Measurements from ENCODE around the gene COQ10A.

The COQ10A gene

GRCh38 chr12:56296295-56296694 is 29.6 kb downstream of the COQ10A start:
- H3K4me3 ChIP-seq = peak overlapping the region in 4 of 10 experiments; percentile 19 to 28 (median 25); a peak in 4 of 20 replicates
- TF ChIP-seq Cebpa-rat (IDR thresholded peaks at IDR 0.05) = peak in 1 of 11 experiments; percentile 56; a peak in 2 of 22 replicates
- H3K27ac ChIP-seq = peak overlapping the region in 8 of 11 experiments; percentile 9 to 94 (median 52); a peak in 13 of 22 replicates
- peak overlapping the region in 8 of 11 experiments; percentile 5 to 61 (median 48); a peak in 13 of 22 replicates for H3K9ac ChIP-seq
- H3K9me3 ChIP-seq (replicated peaks in 1 of 11) = no peaks in the 10 kb centered on the region
- peaks cover 41 to 53% (median 44%) of the 10 kb centered on the region in 10 experiments for H3K4me1 ChIP-seq
- no peaks in the 10 kb centered on the region for H3K27me3 ChIP-seq
- peaks cover 49 to 88% (median 79%) of the 10 kb centered on the region in 11 experiments; a peak in 21 of 22 replicates for H4K20me1 ChIP-seq
- H3K36me3 ChIP-seq = peaks cover 38 to 79% (median 67%) of the 10 kb centered on the region in 11 experiments
- H3K4me2 ChIP-seq = peak overlapping the region; percentile 87 to 98 (median 94)

GRCh38 chr12:56297400-56297799 is 30.7 kb downstream of the COQ10A start:
- peaks cover 40 to 77% (median 68%) of the 10 kb centered on the region in 11 experiments; a peak in 21 of 22 replicates for H4K20me1 ChIP-seq
- H3K4me2 ChIP-seq = peak overlapping the region; percentile 87 to 98 (median 94)
- TF ChIP-seq Cebpa-rat (IDR thresholded peaks at IDR 0.05) = no peak
- H3K27me3 ChIP-seq = no peaks in the 10 kb centered on the region
- H3K4me1 ChIP-seq = peaks cover 48 to 57% (median 53%) of the 10 kb centered on the region in 10 experiments
- peak overlapping the region in 8 of 11 experiments; percentile 14 to 94 (median 88); a peak in 11 of 22 replicates for H3K27ac ChIP-seq
- no peaks in the 10 kb centered on the region for H3K9me3 ChIP-seq (replicated peaks in 1 of 11)
- peak overlapping the region in 5 of 11 experiments; percentile 4 to 91 (median 36); a peak in 7 of 22 replicates for H3K9ac ChIP-seq
- H3K36me3 ChIP-seq = peaks cover 27 to 76% (median 60%) of the 10 kb centered on the region in 11 experiments
- H3K4me3 ChIP-seq = peak overlapping the region in 9 of 10 experiments; percentile 15 to 96 (median 85); a peak in 10 of 20 replicates

DNA sequence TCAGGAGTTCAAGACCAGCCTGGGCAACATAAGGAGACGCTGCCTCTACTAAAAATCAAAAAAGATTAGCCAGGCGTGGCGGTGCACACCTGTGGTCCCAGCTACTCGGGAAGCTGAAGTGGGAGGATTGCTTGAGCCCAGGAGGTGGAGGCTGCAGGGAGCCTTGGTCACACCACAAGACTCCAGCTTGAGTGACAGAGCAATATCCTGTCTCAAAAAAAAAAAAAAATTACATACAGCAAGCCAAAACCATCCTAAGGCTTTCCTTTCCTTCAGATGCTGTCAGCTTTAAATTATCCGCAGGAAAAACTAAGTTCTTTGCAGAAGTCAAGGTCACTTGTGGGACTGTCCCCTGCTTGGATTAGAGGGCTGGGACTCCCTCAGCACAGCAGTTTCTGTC is 32.1 kb downstream of the COQ10A start:
- Histone ChIP-seq H3K27ac (peak overlapping the region in 10 of 11 experiments; percentile 87 to 94 (median 90); a peak in 18 of 22 replicates), H4K20me1 (peaks cover 28 to 62% (median 54%) of the 10 kb centered on the region in 11 experiments; a peak in 21 of 22 replicates), H3K9ac (peak overlapping the region; percentile 87 to 96 (median 92)), H3K36me3 (peaks cover 18 to 75% (median 53%) of the 10 kb centered on the region in 11 experiments), H3K4me1 (peaks cover 51 to 67% (median 61%) of the 10 kb centered on the region in 10 experiments), H3K9me3 (replicated peaks in 1 of 11) (no peaks in the 10 kb centered on the region), H3K4me2 (peak overlapping the region; percentile 87 to 98 (median 94)), H3K27me3 (no peaks in the 10 kb centered on the region), H3K4me3 (peak overlapping the region; percentile 73 to 96 (median 86))
- no peak for TF ChIP-seq Cebpa-rat (IDR thresholded peaks at IDR 0.05)

DNA sequence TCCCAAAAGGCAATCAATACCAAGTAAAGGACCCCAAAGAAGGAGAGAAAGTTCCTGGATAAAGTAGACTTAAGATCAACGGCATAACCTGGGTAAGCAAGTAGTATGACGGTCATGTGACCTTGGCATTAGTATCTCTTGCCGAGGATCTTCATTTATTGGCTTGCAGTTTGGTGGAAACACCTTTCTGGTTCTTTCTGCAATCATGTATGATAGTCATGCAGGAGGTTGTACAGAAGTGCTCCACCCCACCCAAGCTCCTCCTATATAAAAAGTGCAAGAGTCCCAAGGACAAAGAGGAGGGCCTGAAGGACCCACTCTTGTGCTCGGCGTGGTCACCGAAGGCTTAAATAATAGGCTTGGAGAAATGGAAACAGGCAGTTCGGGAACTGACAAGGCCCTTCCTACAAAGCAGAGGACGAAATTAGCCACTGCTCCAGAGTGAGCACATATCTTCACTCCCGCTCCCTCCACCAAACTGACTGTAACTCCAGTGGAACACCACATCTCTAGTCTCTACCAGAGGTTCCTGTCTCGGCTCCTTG is 32.6 kb downstream of the COQ10A start:
- no peaks in the 10 kb centered on the region for H3K27me3 ChIP-seq
- peaks cover 18 to 75% (median 53%) of the 10 kb centered on the region in 11 experiments for H3K36me3 ChIP-seq
- H4K20me1 ChIP-seq = peaks cover 23 to 57% (median 48%) of the 10 kb centered on the region in 11 experiments; a peak in 21 of 22 replicates
- no peak for TF ChIP-seq Cebpa-rat (IDR thresholded peaks at IDR 0.05)
- peak overlapping the region; percentile 87 to 96 (median 92) for H3K9ac ChIP-seq
- no peaks in the 10 kb centered on the region for H3K9me3 ChIP-seq (replicated peaks in 1 of 11)
- peak overlapping the region; percentile 69 to 94 (median 90); a peak in 21 of 22 replicates for H3K27ac ChIP-seq
- H3K4me2 ChIP-seq = peak overlapping the region; percentile 87 to 98 (median 94)
- peak overlapping the region; percentile 73 to 96 (median 86) for H3K4me3 ChIP-seq
- peaks cover 51 to 67% (median 61%) of the 10 kb centered on the region in 10 experiments for H3K4me1 ChIP-seq

DNA sequence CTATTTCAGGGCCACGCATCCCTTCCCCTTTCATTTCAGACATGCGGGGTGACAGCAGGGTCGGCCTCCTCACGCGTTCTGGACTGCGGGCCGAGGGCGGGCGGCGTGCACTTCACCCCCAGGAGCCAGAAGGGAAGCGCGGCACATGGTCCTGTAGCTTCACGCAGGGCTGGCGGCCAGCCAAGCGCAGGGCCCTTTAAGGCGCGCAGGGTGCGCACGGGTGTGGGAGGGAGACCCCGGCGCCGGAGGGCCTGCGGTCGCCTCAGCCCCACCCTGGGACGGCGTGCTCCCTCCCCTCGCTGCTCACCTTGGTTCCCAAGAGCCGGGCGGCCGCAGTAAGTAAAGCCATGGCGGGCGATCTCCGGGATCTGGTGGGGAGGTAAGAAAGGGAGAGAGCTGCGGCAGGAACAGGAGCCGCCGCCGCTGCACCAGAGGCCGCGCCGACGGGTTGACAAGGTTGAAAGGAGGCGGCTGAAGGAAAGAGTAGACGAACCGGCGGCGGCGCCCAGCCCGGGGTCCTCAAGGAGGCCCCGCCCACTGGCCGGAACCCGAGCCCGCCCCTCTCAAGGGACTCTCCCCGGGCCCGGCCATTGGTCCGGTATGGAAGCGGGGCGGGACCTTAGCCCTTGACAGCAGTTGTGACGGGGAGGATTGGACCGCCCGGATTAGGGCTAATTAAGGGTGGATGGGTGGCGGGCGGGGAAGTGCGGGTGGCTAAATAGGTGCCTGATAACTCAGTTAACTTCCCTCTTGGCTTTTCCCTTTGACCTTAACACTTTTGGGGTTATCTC is 33.3 kb downstream of the COQ10A start, which contains the start of gene CS:
CS (minus strand) TSS at position 478 of the 791 bp plus-strand sequence; CDS start at position 349, 129 bp downstream.
- peak within 1 kb of the TSS; percentile 87 to 96 (median 92) for H3K9ac ChIP-seq
- H3K4me2 ChIP-seq = peak within 1 kb of the TSS; percentile 87 to 98 (median 94)
- TF ChIP-seq Cebpa-rat (IDR thresholded peaks at IDR 0.05) = no peak
- H3K27ac ChIP-seq = peak within 1 kb of the TSS; percentile 69 to 94 (median 90)
- peaks cover 51 to 67% (median 61%) of the 10 kb centered on the region in 10 experiments for H3K4me1 ChIP-seq
- peak within 1 kb of the TSS; percentile 73 to 96 (median 86) for H3K4me3 ChIP-seq
- no peaks in the 10 kb centered on the region for H3K27me3 ChIP-seq
- H4K20me1 ChIP-seq = peaks cover 23 to 50% (median 41%) of the 10 kb centered on the region in 11 experiments; a peak in 21 of 22 replicates
- peaks cover 18 to 75% (median 53%) of the 10 kb centered on the region in 11 experiments for H3K36me3 ChIP-seq
- no peaks in the 10 kb centered on the region for H3K9me3 ChIP-seq (replicated peaks in 1 of 11)

DNA sequence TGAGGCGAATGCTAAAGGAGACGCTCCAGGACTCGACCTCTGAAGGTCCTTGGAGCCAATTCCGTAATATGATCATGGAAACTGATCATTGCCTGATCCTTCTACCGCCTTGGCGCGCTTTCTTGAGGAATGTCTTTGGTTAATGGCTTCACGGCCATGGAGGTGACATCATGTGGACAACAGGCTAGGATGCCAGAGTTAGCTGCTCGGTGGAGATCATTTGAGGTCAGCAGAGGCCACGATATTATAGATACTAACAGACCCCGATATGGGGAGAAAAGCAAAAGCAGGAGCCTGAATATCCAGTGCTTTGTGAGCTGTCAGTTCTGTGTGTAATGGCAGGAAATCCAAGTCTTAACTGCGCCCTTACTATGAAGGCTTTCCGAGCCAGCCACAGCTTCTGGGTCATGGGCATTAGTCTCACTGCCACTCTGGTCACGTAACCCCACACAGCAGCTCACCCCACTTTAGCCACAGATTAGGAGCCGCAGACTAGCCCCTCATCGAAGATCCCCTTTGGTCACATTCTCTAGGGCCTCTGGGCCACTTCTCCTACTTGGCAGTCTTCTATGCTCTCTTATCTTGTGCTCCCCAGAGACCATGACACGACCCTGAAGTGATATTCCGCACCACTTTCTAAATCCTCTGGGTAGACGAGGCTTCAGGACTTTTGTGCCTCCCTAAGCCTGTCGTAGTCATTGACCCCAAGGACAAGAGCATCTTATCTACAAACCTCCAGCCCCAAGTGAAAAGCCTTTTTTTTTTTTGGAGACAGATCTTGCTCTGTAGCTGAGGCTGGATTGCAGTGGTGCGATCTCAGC is 34.1 kb downstream of the COQ10A start:
- no peaks in the 10 kb centered on the region for H3K9me3 ChIP-seq (replicated peaks in 1 of 11)
- H3K27me3 ChIP-seq = no peaks in the 10 kb centered on the region
- H3K4me1 ChIP-seq = peaks cover 50 to 63% (median 60%) of the 10 kb centered on the region in 10 experiments
- H3K9ac ChIP-seq = peak overlapping the region; percentile 55 to 96 (median 92); a peak in 21 of 22 replicates
- H3K4me2 ChIP-seq = peak overlapping the region; percentile 74 to 91 (median 84)
- H3K27ac ChIP-seq = peak overlapping the region; percentile 56 to 94 (median 90); a peak in 21 of 22 replicates
- peak overlapping the region; percentile 73 to 96 (median 86); a peak in 19 of 20 replicates for H3K4me3 ChIP-seq
- peaks cover 25 to 75% (median 56%) of the 10 kb centered on the region in 11 experiments for H3K36me3 ChIP-seq
- TF ChIP-seq Cebpa-rat (IDR thresholded peaks at IDR 0.05) = no peak
- peaks cover 16 to 42% (median 34%) of the 10 kb centered on the region in 11 experiments; a peak in 21 of 22 replicates for H4K20me1 ChIP-seq

DNA sequence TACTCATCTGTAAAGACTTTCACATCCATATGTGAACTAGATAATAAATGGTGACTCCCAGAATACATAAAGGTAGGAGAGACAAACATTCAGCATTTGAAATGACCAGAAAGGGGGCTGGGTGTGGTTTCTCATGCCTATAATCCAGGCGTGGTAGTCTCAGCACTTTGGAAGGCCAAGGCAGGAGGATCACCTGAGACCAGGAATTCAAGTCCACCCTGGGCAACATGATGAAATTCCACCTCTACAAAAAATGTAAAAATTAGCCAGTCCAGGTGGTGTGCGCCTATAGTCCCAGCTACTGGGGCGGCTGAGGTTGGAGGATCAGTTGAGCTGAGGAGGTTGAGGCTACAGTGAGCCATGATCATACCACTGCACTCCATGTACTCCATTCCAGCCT is 37.5 kb downstream of the COQ10A start:
- Histone ChIP-seq H3K4me1 (peaks cover 17 to 29% (median 27%) of the 10 kb centered on the region in 10 experiments), H3K4me3 (no peak overlapping the region), H3K4me2 (no peak overlapping the region), H3K27me3 (no peaks in the 10 kb centered on the region), H3K36me3 (peaks cover 50 to 78% (median 66%) of the 10 kb centered on the region in 11 experiments), H3K9me3 (replicated peaks in 1 of 11) (no peaks in the 10 kb centered on the region), H3K27ac (no peak overlapping the region), H4K20me1 (peaks cover 0 to 8% (median 0%) of the 10 kb centered on the region in 11 experiments; a peak in 7 of 22 replicates), H3K9ac (peak overlapping the region in 1 of 11 experiments; percentile 15; a peak in 1 of 22 replicates)
- TF ChIP-seq Cebpa-rat (IDR thresholded peaks at IDR 0.05) = no peak

Data from BLaER1 treated with 17β-estradiol and CSF1 and Interleukin-3, amounts not matched to agents 10 nM and 100 nM (cell line).